Middle frontal gyrus (tissue), 1 donor: ENCODE measurements around the gene PRPF38A.

Source experiments
- DNase-seq: peaks from one replicate; pipeline ENCODE4 v3.0.0-alpha.2; 2015; ENCODE audit warnings: low spot score; ENCODE audit errors: extremely low spot score

The PRPF38A gene

GRCh38 chr1:52460694-52461093 lies 56.3 kb downstream of the PRPF38A start:
- DNase-seq: no peak

DNA sequence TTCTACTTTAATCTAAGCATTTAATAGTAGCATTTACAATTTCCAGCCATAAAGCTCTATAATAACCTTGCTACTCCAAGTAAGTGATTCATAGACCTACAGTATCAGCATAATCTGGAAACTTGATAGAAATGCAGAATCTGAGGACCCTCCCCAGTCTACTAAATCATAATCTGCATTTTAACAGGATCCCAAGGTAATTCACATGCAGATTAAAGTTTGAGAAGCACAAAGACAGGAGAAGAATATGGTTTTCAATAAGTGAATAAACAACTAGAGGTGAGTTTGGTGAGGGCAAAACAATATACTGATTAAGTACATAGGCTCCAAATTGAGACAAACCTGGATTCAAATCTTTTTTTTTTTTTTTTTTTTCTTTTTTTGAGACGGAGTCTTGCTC lies 57.4 kb downstream of the PRPF38A start:
- DNase-seq: no peak

DNA sequence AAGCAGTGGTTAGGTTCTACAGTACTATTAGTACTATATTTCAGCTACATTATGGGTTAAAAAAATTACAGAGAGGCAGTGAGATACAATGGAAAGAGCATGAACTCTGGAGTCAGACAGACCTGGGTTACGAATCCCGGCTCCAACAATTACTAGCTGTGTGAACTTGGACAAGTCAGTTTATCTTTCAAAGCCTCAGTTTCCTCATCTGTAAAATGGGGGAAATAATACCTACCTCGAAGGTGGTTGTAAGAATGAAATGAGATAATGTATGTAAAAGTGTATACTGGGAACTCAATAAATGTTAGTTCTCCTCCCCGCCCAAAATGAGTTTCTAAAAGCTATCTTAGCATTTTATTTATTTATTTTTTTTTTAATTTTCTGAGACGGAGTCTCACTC lies 59.5 kb downstream of the PRPF38A start:
- no peak for DNase-seq

DNA sequence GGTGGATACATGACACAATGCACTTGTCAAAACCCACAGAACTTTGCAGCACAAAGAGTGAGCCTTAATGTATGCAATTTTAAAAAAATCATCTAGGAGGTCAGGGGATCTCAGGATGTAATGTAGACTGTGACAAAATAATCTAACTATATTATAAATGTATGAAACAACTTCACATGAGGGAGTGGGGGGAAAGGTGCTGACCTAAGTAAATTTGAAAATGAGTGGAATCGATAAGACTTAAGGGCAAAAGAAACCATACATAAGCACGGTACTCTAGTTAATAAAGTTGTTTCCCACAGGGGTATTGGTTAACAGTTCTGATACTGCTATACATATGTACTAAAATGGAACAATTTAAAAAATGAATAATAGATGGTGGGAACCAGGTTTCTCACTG lies 64.7 kb downstream of the PRPF38A start:
- DNase-seq: no peak
